AG04450 (cell line): ENCODE measurements around the gene ZDHHC16. TPM values are rescaled to one million over a fixed set of nuclear protein-coding genes. Genes with fewer than 3 reads are reported as not detected.

ENCODE experiments used
- CTCF ChIA-PET: fragments of 300-600, 350-600 bp; formaldehyde crosslinking; extraction: SDS; loops from one replicate; lab custom pipeline; 2022; ENCODE audit warnings: antibody characterized with exemption, inconsistent platforms; lab: Charles Lee
- POLR2A ChIA-PET: fragments of 350-600 bp; formaldehyde crosslinking; extraction: SDS; loops from one replicate; lab custom pipeline; 2021; ENCODE audit warnings: antibody characterized with exemption, inconsistent platforms; lab: Yijun Ruan, JAX
- DNase-seq: peaks from one replicate; pipeline ENCODE4 v3.0.0-alpha.2; 2011; ENCODE audit warnings: low read depth, low spot score
- H3K27ac ChIP-seq: one replicate; pipeline ENCODE4 v1.5.1; 2012; ENCODE audit warnings: low read depth, low read length, control low read depth
- H3K27me3 ChIP-seq: one replicate; pipeline ENCODE4 v1.6.0; 2012; ENCODE audit warnings: low read length; ENCODE audit not compliant: control insufficient read depth, insufficient read depth
- H3K4me3 ChIP-seq: 2 replicates; pipeline ENCODE4 v1.5.1; 2011; ENCODE audit warnings: mild to moderate bottlenecking, low read depth, low read length, control low read depth
- H3K9me3 ChIP-seq: 2 replicates; pipeline ENCODE4 v1.5.1; 2012; ENCODE audit warnings: low read length; ENCODE audit not compliant: control insufficient read depth, insufficient read depth
- polyA plus RNA-seq: library from polyadenylated mRNA; depleted of rRNA; stranded (reverse); fragments of >200 nt; gene quantifications from 2 replicates; pipeline ENCODE4 v1.2.3, GENCODE V29; 2011
- TF ChIP-seq, protein P1 (sequence below): IDR thresholded peaks from 2 replicates; pipeline ENCODE4 v1.5.1; 2011; ENCODE audit warnings: low read depth, low read length, control low read depth, inconsistent platforms

The ZDHHC16 gene
- polyA plus RNA-seq, 1 experiment: 64.5 TPM

DNA sequence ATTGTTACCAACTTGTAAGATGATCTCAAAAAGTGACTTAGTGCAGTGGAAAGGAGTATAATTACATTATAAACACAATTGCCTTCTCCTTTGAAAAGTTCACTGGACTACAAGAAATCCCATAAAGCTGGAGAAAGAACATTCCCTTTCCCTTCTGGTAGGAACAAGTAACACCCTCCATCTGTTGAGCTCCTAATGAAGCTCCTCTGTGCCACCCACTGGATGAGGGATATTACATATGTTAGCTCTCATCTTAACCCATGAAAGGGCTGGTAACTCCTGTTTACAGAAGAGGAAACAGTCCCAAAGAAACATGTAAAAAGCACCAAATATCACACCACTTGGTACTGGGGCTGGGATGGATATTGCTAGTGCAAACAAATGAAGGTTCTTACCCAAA is 11.9 kb upstream of the ZDHHC16 start:
- Histone ChIP-seq H3K9me3 (no peaks in the 10 kb centered on the region), H3K4me3 (no peak overlapping the region), H3K27ac (no peak overlapping the region), H3K27me3 (no peaks in the 10 kb centered on the region)
- DNase-seq: no peak
- ChIA-PET POLR2A (interaction anchor here (1.0 kb wide), 1 partner anchor 11 kb away, joined by 4 read pairs; no protein-coding TSS in a partner anchor), CTCF (no interaction called here)
- TF ChIP-seq, protein P1, sequence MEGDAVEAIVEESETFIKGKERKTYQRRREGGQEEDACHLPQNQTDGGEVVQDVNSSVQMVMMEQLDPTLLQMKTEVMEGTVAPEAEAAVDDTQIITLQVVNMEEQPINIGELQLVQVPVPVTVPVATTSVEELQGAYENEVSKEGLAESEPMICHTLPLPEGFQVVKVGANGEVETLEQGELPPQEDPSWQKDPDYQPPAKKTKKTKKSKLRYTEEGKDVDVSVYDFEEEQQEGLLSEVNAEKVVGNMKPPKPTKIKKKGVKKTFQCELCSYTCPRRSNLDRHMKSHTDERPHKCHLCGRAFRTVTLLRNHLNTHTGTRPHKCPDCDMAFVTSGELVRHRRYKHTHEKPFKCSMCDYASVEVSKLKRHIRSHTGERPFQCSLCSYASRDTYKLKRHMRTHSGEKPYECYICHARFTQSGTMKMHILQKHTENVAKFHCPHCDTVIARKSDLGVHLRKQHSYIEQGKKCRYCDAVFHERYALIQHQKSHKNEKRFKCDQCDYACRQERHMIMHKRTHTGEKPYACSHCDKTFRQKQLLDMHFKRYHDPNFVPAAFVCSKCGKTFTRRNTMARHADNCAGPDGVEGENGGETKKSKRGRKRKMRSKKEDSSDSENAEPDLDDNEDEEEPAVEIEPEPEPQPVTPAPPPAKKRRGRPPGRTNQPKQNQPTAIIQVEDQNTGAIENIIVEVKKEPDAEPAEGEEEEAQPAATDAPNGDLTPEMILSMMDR: no peak

DNA sequence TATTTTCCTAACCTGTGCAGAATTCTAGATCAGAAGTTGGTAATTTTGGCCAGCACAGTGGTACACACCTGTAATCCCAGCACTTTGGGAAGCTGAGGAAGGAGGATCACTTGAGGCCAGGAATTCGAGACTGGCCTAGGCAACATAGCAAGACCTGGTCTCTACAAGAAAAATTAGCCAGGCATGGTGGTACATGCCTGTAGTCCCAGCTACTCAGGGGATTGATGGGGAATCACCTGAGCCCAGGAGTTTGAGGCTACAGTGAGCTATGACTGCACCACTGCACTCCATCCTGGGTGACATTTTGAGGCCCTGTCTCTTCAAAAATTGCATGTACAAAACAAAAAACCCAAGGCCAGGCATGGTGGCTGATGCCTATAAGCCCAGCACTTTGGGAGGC is 11.4 kb upstream of the ZDHHC16 start:
- H3K27ac ChIP-seq: no peak overlapping the region
- H3K27me3 ChIP-seq: no peaks in the 10 kb centered on the region
- ChIA-PET CTCF (no interaction called here), POLR2A (interaction anchor here (1.0 kb wide), 1 partner anchor 11 kb away, joined by 4 read pairs; no protein-coding TSS in a partner anchor)
- TF ChIP-seq, protein P1: no peak
- H3K4me3 ChIP-seq: no peak overlapping the region
- no peak for DNase-seq
- H3K9me3 ChIP-seq: no peaks in the 10 kb centered on the region

DNA sequence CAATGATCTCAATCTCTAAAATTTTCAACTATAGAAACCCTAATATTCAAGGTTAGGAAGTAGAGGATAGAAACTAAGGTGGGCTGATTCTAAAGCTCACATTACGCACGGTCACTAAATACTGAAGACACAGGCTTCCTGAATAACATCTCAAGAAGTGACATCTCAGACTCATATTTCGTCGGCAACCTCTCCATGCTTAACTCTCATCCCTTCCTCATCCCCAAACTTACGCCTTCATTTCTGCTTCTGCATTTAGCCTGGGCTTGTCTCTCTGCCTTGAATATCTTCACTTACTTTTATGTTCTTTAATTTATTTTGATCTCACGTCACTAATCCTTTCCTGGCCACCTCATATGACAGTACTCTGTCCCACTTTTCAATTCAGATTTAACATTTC is 10.8 kb upstream of the ZDHHC16 start:
- CTCF ChIA-PET: no interaction called here
- Histone ChIP-seq H3K9me3 (no peaks in the 10 kb centered on the region), H3K27ac (no peak overlapping the region), H3K27me3 (no peaks in the 10 kb centered on the region), H3K4me3 (no peak overlapping the region)
- DNase-seq: no peak
- TF ChIP-seq, protein P1: no peak
- POLR2A ChIA-PET: no interaction called here

DNA sequence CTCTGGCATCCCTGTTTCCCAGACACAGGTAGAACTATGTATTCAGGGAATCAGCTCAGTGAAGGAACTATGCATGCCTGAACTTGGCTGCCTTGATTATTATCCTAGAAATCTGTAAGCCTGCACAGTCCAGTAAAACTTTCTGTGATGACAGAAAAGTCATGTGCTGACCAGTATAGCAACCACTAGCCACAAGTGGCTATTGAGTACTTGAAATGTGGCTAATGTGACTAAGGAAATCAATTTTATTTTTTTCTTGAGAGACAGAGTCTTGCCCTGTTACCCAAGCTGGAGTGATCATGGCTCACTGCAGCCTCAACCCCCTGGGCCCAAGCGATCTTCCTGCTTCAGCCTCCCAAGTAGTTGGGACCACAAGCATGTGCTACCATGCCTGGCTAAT is 3.7 kb upstream of the ZDHHC16 start:
- ChIA-PET POLR2A (no interaction called here), CTCF (no interaction called here)
- Histone ChIP-seq H3K9me3 (no peaks in the 10 kb centered on the region), H3K27ac (no peak overlapping the region), H3K4me3 (no peak overlapping the region), H3K27me3 (no peaks in the 10 kb centered on the region)
- TF ChIP-seq, protein P1: no peak
- DNase-seq: no peak

DNA sequence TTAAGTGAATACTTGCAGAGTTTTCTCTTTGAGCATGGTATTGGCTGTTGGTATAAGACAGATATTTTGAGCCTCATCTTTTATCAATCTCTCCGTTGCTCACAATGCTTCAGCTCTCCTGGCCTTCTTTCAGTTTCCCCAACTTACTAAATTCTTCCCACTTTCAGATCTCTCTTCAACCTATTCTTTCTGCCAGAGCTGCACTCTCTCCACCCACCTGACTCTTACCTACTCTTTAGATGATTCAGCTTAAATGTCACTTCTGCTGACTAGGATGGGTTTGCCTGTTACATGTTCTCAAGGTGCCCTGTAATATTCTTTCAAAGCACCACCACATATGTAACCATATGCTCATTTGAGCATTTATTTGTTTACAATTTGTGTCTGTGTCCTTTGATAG is 1.8 kb upstream of the ZDHHC16 start:
- no peak for DNase-seq
- TF ChIP-seq, protein P1: no peak
- CTCF ChIA-PET: interaction anchor here (1.2 kb wide), 1 partner anchor 20 kb away, joined by 3 read pairs; no protein-coding TSS in a partner anchor
- Histone ChIP-seq H3K27me3 (no peaks in the 10 kb centered on the region), H3K4me3 (no peak overlapping the region), H3K27ac (no peak overlapping the region), H3K9me3 (no peaks in the 10 kb centered on the region)
- POLR2A ChIA-PET: interaction anchor here (0.6 kb wide), 1 partner anchor 19 kb away, joined by 3 read pairs; no protein-coding TSS in a partner anchor
